B cell (primary cell): ENCODE measurements around the gene CACNG7. TPM values are rescaled to one million over a fixed set of nuclear protein-coding genes. Genes with fewer than 3 reads are reported as not detected.

ENCODE experiments used
- ATAC-seq: fragments of 200-7000 bp; cut with Tn5 transposase; one replicate; pipeline ENCODE4 v1.10.0; 2021; ENCODE audit warnings: low read depth, mild to moderate bottlenecking, moderate number of reproducible peaks, moderate library complexity
- CTCF ChIA-PET: fragments of 350-600 bp; sonication (Branson Sonifier 250); formaldehyde crosslinking; loops from one replicate; lab custom pipeline; 2021; ENCODE audit warnings: antibody characterized with exemption, inconsistent platforms; lab: Charles Lee
- POLR2A ChIA-PET: fragments of 350-600 bp; sonication (Branson Sonifier 250); formaldehyde crosslinking; loops from one replicate; lab custom pipeline; 2021; ENCODE audit warnings: antibody characterized with exemption; lab: Charles Lee
- DNase-seq: peaks from one replicate; pipeline ENCODE4 v3.0.0; 2013
- H2AFZ ChIP-seq: 2 replicates; pipeline ENCODE4 v1.6.1; 2012; ENCODE audit warnings: mild to moderate bottlenecking, low read depth, low read length; ENCODE audit not compliant: insufficient read depth, poor library complexity, severe bottlenecking
- H3K27ac ChIP-seq, 2 donors: 1 replicate in 1 of 2; 2 replicates in 1 of 2; pipeline ENCODE4 v1.5.1; 2012 to 2013; ENCODE audit warnings: low read length in 2 of 2, mild to moderate bottlenecking in 2 of 2, moderate library complexity in 1 of 2
- H3K27me3 ChIP-seq, 4 experiments: fragments of 200-600 bp in 1 of 4; sonication (generic) in 1 of 4; replicated peaks in 1 of 4; 1 replicate in 2 of 4; 2 replicates in 2 of 4; pipeline versions ENCODE4 v1.6.1 to v1.7.0; 2013 to 2016; ENCODE audit warnings: low read length in 3 of 4, mild to moderate bottlenecking in 2 of 4, mixed read lengths in 1 of 4, moderate library complexity in 1 of 4; ENCODE audit not compliant: insufficient read depth in 4 of 4, control insufficient read depth in 3 of 4; ENCODE audit errors: control extremely low read depth in 1 of 4
- H3K36me3 ChIP-seq, 2 experiments: replicated peaks in 1 of 2; 1 replicate in 1 of 2; 2 replicates in 1 of 2; pipeline versions ENCODE4 v1.6.1 to v1.7.1; 2013; ENCODE audit warnings: low read length in 1 of 2; ENCODE audit not compliant: insufficient read depth in 2 of 2, control insufficient read depth in 1 of 2; ENCODE audit errors: control extremely low read depth in 1 of 2, extremely low read depth in 1 of 2
- H3K4me1 ChIP-seq, 2 donors: fragments of 200-600 bp in 1 of 2; sonication (generic) in 1 of 2; 1 replicate in 1 of 2; 2 replicates in 1 of 2; pipeline versions ENCODE4 v1.5.1 to v1.6.1; 2013 to 2017; ENCODE audit warnings: low read length in 2 of 2; ENCODE audit not compliant: control insufficient read depth in 2 of 2, insufficient read depth in 2 of 2
- H3K4me2 ChIP-seq: replicated peaks from 2 replicates; pipeline ENCODE3; 2012; ENCODE audit warnings: mild to moderate bottlenecking, low read depth, low read length; ENCODE audit not compliant: poor library complexity, severe bottlenecking
- H3K4me3 ChIP-seq, 5 experiments: fragments of 200-600 bp in 1 of 5; sonication (generic) in 1 of 5; 1 replicate in 3 of 5; 2 replicates in 2 of 5; pipeline versions ENCODE4 v1.5.1 to v1.7.0; 2011 to 2016; ENCODE audit warnings: low read length in 4 of 5, mild to moderate bottlenecking in 4 of 5, low read depth in 2 of 5, control low read depth in 1 of 5, moderate library complexity in 1 of 5; ENCODE audit not compliant: insufficient read depth in 1 of 5; ENCODE audit errors: control extremely low read depth in 1 of 5, extremely low read depth in 1 of 5
- H3K79me2 ChIP-seq: fragments of 200-600 bp; sonication (generic); one replicate; pipeline ENCODE4 v1.6.0; 2016; ENCODE audit warnings: low read length; ENCODE audit not compliant: control insufficient read depth, insufficient read depth
- H3K9ac ChIP-seq: fragments of 200-600 bp; sonication (generic); 2 replicates; pipeline ENCODE4 v1.6.1; 2017; ENCODE audit warnings: mild to moderate bottlenecking, low read length, moderate library complexity
- H3K9me3 ChIP-seq, 3 donors: one replicate each; pipeline versions ENCODE4 v1.6.1 to v1.7.1; 2013; ENCODE audit warnings: low read length in 2 of 3; ENCODE audit not compliant: control insufficient read depth in 2 of 3, insufficient read depth in 1 of 3; ENCODE audit errors: control extremely low read depth in 1 of 3
- H4K20me1 ChIP-seq: 2 replicates; pipeline ENCODE4 v1.6.0; 2012; ENCODE audit warnings: mild to moderate bottlenecking, low read length; ENCODE audit not compliant: insufficient read depth, control insufficient read depth, poor library complexity, severe bottlenecking
- H3K27ac Mint-ChIP-seq: one replicate; pipeline ENCODE4 v1.8.0; 2021; ENCODE audit warnings: mixed read lengths
- H3K27me3 Mint-ChIP-seq: one replicate; pipeline ENCODE4 v1.8.0; 2021; ENCODE audit warnings: mixed read lengths
- H3K4me1 Mint-ChIP-seq: one replicate; pipeline ENCODE4 v1.8.0; 2021; ENCODE audit warnings: mixed read lengths
- H3K4me3 Mint-ChIP-seq: one replicate; pipeline ENCODE4 v1.8.0; 2021; ENCODE audit warnings: mixed read lengths
- H3K9me3 Mint-ChIP-seq: one replicate; pipeline ENCODE4 v1.8.0; 2022; ENCODE audit warnings: mixed read lengths; ENCODE audit not compliant: insufficient read depth
- CTCF ChIP-seq: fragments of 200-600 bp; IDR thresholded peaks from one replicate; pipeline ENCODE4 v1.8.0; 2022; ENCODE audit warnings: antibody characterized with exemption, mild to moderate bottlenecking
- EZH2 ChIP-seq: IDR thresholded peaks from 2 replicates; pipeline ENCODE4 v1.6.1; 2012; ENCODE audit warnings: borderline replicate concordance, low read depth, mild to moderate bottlenecking, moderate library complexity, low read length; ENCODE audit not compliant: insufficient read depth, poor library complexity, severe bottlenecking
- WGBS: methylation state at CpG from one replicate; pipeline ENCODE4 v1.1.5; 2013; ENCODE audit warnings: missing lambda C conversion rate; ENCODE audit not compliant: insufficient coverage; 5-methylcytosine and 5-hydroxymethylcytosine counted together
- intact Hi-C: fragments of 100-400 bp; cut with micrococcal nuclease; formaldehyde crosslinking; loops from one replicate; pipeline ENCODE4 v1.10.0; 2022
- polyA plus RNA-seq: library from polyadenylated mRNA; depleted of rRNA; stranded (reverse); fragments of >200 nt; gene quantifications from 2 replicates; pipeline ENCODE4 v1.2.3, GENCODE V29; 2012
- total RNA-seq, 2 donors: library from RNA; stranded (reverse); fragments of 120-200 nt in 1 of 2; gene quantifications; 1 replicate in 1 of 2; 2 replicates in 1 of 2; pipeline versions ENCODE4 v1.2.3 to v1.2.4, GENCODE V29; 2013 to 2022

The CACNG7 gene
- total and polyA plus RNA-seq, 2 donors (not counting 1 experiment from before 2014, with no cell fraction given): not detected

GRCh38 chr19:53985863-53986262 lies 76.8 kb downstream of the CACNG7 start:
- Histone ChIP-seq H3K27me3 (peaks cover 0 to 23% (median 15%) of the 10 kb centered on the region in 4 experiments), H3K36me3 (no peaks in the 10 kb centered on the region), H4K20me1 (no peaks in the 10 kb centered on the region), H3K27ac (no peak overlapping the region), H3K4me3 (no peak overlapping the region), H3K9ac (no peak overlapping the region), H3K4me1 (peaks cover 0 to 5% of the 10 kb centered on the region in 2 donors), H3K79me2 (no peaks in the 10 kb centered on the region), H3K9me3 (peaks cover 0 to 44% (median 1%) of the 10 kb centered on the region in 3 donors), H2AFZ (no peak overlapping the region), H3K4me2 (no peak overlapping the region)
- TF ChIP-seq CTCF: no peak
- TF ChIP-seq EZH2: no peak
- Mint-ChIP-seq H3K4me3 (no peak overlapping the region), H3K27ac (no peak overlapping the region), H3K27me3 (peaks cover 11% of the 10 kb centered on the region), H3K9me3 (peaks cover 3% of the 10 kb centered on the region), H3K4me1 (peaks cover 2% of the 10 kb centered on the region)
- no peak for DNase-seq
- no peak for ATAC-seq
- CTCF ChIA-PET: no interaction called here
- intact Hi-C loops: no loop called here
- WGBS: 50% methylated on average over 1 of the region's 6 CpGs
- POLR2A ChIA-PET: no interaction called here

- POLR2A ChIA-PET: no interaction called here
- intact Hi-C loops: no loop called here
- Mint-ChIP-seq H3K27ac (no peak overlapping the region), H3K4me1 (peaks cover 3% of the 10 kb centered on the region), H3K9me3 (no peaks in the 10 kb centered on the region), H3K27me3 (peaks cover 20% of the 10 kb centered on the region), H3K4me3 (no peak overlapping the region)
- Histone ChIP-seq H2AFZ (no peak overlapping the region), H3K27ac (no peak overlapping the region), H3K9ac (no peak overlapping the region), H3K4me1 (peaks cover 4% of the 10 kb centered on the region in 2 donors), H3K4me2 (no peak overlapping the region), H3K27me3 (peaks cover 0 to 26% (median 7%) of the 10 kb centered on the region in 4 experiments), H4K20me1 (no peaks in the 10 kb centered on the region), H3K9me3 (peaks cover 0 to 36% (median 0%) of the 10 kb centered on the region in 3 donors), H3K4me3 (no peak overlapping the region), H3K36me3 (no peaks in the 10 kb centered on the region), H3K79me2 (no peaks in the 10 kb centered on the region)
- CTCF ChIA-PET: no interaction called here
- TF ChIP-seq CTCF: no peak
- no peak for TF ChIP-seq EZH2
- DNase-seq (no peak), ATAC-seq (no peak)
- WGBS: 95% methylated on average over 6 of the region's 6 CpGs
These were observed 79.9 kb downstream of the CACNG7 start for GRCh38 chr19:53988981-53989380.
